ENCODE measurements around the gene PEMT.

Gene PEMT

GRCh38 chr17:17514993-17515933 is 76.2 kb downstream of the PEMT start:
- no peak for TF ChIP-seq GATA3 (IDR thresholded peaks at IDR 0.05; ENCODE audit: low read depth, low read length)
- TF ChIP-seq GATA2 (IDR thresholded peaks at IDR 0.05; ENCODE audit: low read depth, low read length) = no peak

- no peak for TF ChIP-seq GATA2 (IDR thresholded peaks at IDR 0.05; ENCODE audit: low read depth, low read length)
- TF ChIP-seq GATA3 (IDR thresholded peaks at IDR 0.05; ENCODE audit: low read depth, low read length) = no peak
These were observed 77.0 kb downstream of the PEMT start for GRCh38 chr17:17514361-17514992.

- no peak for TF ChIP-seq GATA3 (IDR thresholded peaks at IDR 0.05; ENCODE audit: low read depth, low read length)
- no peak for TF ChIP-seq GATA2 (IDR thresholded peaks at IDR 0.05; ENCODE audit: low read depth, low read length)
These were observed 77.9 kb downstream of the PEMT start for GRCh38 chr17:17513626-17514025.

GRCh38 chr17:17512866-17513265 is 78.6 kb downstream of the PEMT start:
- TF ChIP-seq GATA2 (IDR thresholded peaks at IDR 0.05; ENCODE audit: low read depth, low read length) = no peak
- no peak for TF ChIP-seq GATA3 (IDR thresholded peaks at IDR 0.05; ENCODE audit: low read depth, low read length)

- no peak for TF ChIP-seq GATA2 (IDR thresholded peaks at IDR 0.05; ENCODE audit: low read depth, low read length)
- TF ChIP-seq GATA3 (IDR thresholded peaks at IDR 0.05; ENCODE audit: low read depth, low read length) = no peak
These were observed 79.3 kb downstream of the PEMT start for GRCh38 chr17:17511881-17512858.

- TF ChIP-seq GATA3 (IDR thresholded peaks at IDR 0.05; ENCODE audit: low read depth, low read length) (no peak), GATA2 (IDR thresholded peaks at IDR 0.05; ENCODE audit: low read depth, low read length) (no peak)
These were observed 80.2 kb downstream of the PEMT start for GRCh38 chr17:17511293-17511741.

GRCh38 chr17:17510456-17511292 is 80.8 kb downstream of the PEMT start:
- no peak for TF ChIP-seq GATA2 (IDR thresholded peaks at IDR 0.05; ENCODE audit: low read depth, low read length)
- TF ChIP-seq GATA3 (IDR thresholded peaks at IDR 0.05; ENCODE audit: low read depth, low read length) = no peak

- TF ChIP-seq GATA3 (IDR thresholded peaks at IDR 0.05; ENCODE audit: low read depth, low read length) (no peak), GATA2 (IDR thresholded peaks at IDR 0.05; ENCODE audit: low read depth, low read length) (no peak)
These were observed 81.7 kb downstream of the PEMT start for GRCh38 chr17:17509601-17510425.

GRCh38 chr17:17508646-17509591 is 82.6 kb downstream of the PEMT start:
- TF ChIP-seq GATA2 (IDR thresholded peaks at IDR 0.05; ENCODE audit: low read depth, low read length) (no peak), GATA3 (IDR thresholded peaks at IDR 0.05; ENCODE audit: low read depth, low read length) (no peak)

GRCh38 chr17:17508019-17508535 is 83.4 kb downstream of the PEMT start:
- TF ChIP-seq GATA2 (IDR thresholded peaks at IDR 0.05; ENCODE audit: low read depth, low read length) = no peak
- TF ChIP-seq GATA3 (IDR thresholded peaks at IDR 0.05; ENCODE audit: low read depth, low read length) = no peak

- TF ChIP-seq GATA2 (IDR thresholded peaks at IDR 0.05; ENCODE audit: low read depth, low read length) = no peak
- no peak for TF ChIP-seq GATA3 (IDR thresholded peaks at IDR 0.05; ENCODE audit: low read depth, low read length)
These were observed 84.0 kb downstream of the PEMT start for GRCh38 chr17:17507465-17508011.
